Upper lobe of right lung (tissue), 1 donor: ENCODE measurements around the gene WASL. TPM values are rescaled to one million over a fixed set of nuclear protein-coding genes. Genes with fewer than 3 reads are reported as not detected.
A peak's percentile ranks its signal among the peaks of the same experiment; 100 is the strongest.

ENCODE experiments used
- ATAC-seq: fragments of 200-7000 bp; cut with Tn5 transposase; one replicate; pipeline ENCODE4 v1.9.1; 2020; ENCODE audit warnings: mild to moderate bottlenecking, moderate library complexity
- DNase-seq: peaks from one replicate; pipeline ENCODE4 v3.0.0-alpha.2; 2020
- H3K27ac ChIP-seq: fragments of 200-600 bp; one replicate; pipeline ENCODE4 v1.8.0; 2022
- H3K27me3 ChIP-seq: fragments of 200-600 bp; one replicate; pipeline ENCODE4 v1.8.0; 2022; ENCODE audit warnings: mild to moderate bottlenecking
- H3K36me3 ChIP-seq: fragments of 200-600 bp; one replicate; pipeline ENCODE4 v1.8.0; 2022
- H3K4me1 ChIP-seq: fragments of 200-600 bp; one replicate; pipeline ENCODE4 v1.8.0; 2022
- H3K4me3 ChIP-seq: fragments of 200-600 bp; one replicate; pipeline ENCODE4 v1.8.0; 2022; ENCODE audit warnings: mild to moderate bottlenecking
- H3K9me3 ChIP-seq: fragments of 200-600 bp; one replicate; pipeline ENCODE4 v1.8.0; 2022
- CTCF ChIP-seq: fragments of 200-600 bp; IDR thresholded peaks from one replicate; pipeline ENCODE4 v1.8.0; 2022; ENCODE audit warnings: antibody characterized with exemption
- intact Hi-C: fragments of 100-400 bp; cut with DNase I; formaldehyde crosslinking; loops from one replicate; pipeline ENCODE4 v1.11.0; 2022
- total RNA-seq: library from RNA; stranded (reverse); fragmentation: NEBNext Ultra II Directional; extraction: Animal tissue kit (Norgen Biotek cat#: 25700); gene quantifications from one replicate; pipeline ENCODE4 v1.2.1, GENCODE V29; 2021
- donor health status: DM: no; HTN: yes; CAD: no; lungs with severe emphysema.

WASL gene
- total RNA-seq, 1 donor from 2014 or later = 40.0 TPM

- Histone ChIP-seq H3K4me3 (no peak overlapping the region), H3K36me3 (no peaks in the 10 kb centered on the region), H3K27me3 (no peaks in the 10 kb centered on the region), H3K27ac (no peak overlapping the region), H3K4me1 (no peaks in the 10 kb centered on the region), H3K9me3 (no peaks in the 10 kb centered on the region)
- no peak for DNase-seq
- intact Hi-C loops = no loop called here
- no peak for TF ChIP-seq CTCF
- ATAC-seq = no peak
Observed at GRCh38 chr7:123772652-123773051, 23.8 kb upstream of the WASL start.

GRCh38 chr7:123771846-123772245, 23.0 kb upstream of the WASL start:
- no peaks in the 10 kb centered on the region for H3K9me3 ChIP-seq
- no peaks in the 10 kb centered on the region for H3K27me3 ChIP-seq
- no peak for DNase-seq
- H3K36me3 ChIP-seq = no peaks in the 10 kb centered on the region
- no peaks in the 10 kb centered on the region for H3K4me1 ChIP-seq
- no peak for TF ChIP-seq CTCF
- H3K27ac ChIP-seq = no peak overlapping the region
- H3K4me3 ChIP-seq = no peak overlapping the region
- no peak for ATAC-seq
- intact Hi-C loops = no loop called here

- ATAC-seq = no peak
- Histone ChIP-seq H3K4me1 (no peaks in the 10 kb centered on the region), H3K36me3 (no peaks in the 10 kb centered on the region), H3K27ac (no peak overlapping the region), H3K27me3 (no peaks in the 10 kb centered on the region), H3K9me3 (no peaks in the 10 kb centered on the region), H3K4me3 (no peak overlapping the region)
- intact Hi-C loops = no loop called here
- no peak for DNase-seq
- no peak for TF ChIP-seq CTCF
Observed at GRCh38 chr7:123771256-123771655, 22.5 kb upstream of the WASL start.

GRCh38 chr7:123770378-123770777, 21.6 kb upstream of the WASL start:
- no peak for TF ChIP-seq CTCF
- Histone ChIP-seq H3K9me3 (no peaks in the 10 kb centered on the region), H3K27ac (no peak overlapping the region), H3K4me1 (no peaks in the 10 kb centered on the region), H3K36me3 (no peaks in the 10 kb centered on the region), H3K27me3 (no peaks in the 10 kb centered on the region), H3K4me3 (no peak overlapping the region)
- peak; percentile 83 for ATAC-seq
- intact Hi-C loops = no loop called here
- no peak for DNase-seq

GRCh38 chr7:123769371-123769770, 20.6 kb upstream of the WASL start:
- intact Hi-C loops = no loop called here
- ATAC-seq = peak; percentile 94
- H3K4me3 ChIP-seq = no peak overlapping the region

More at GRCh38 chr7:123769371-123769770, 20.6 kb upstream of the WASL start:
- TF ChIP-seq CTCF = no peak
- Histone ChIP-seq H3K9me3 (no peaks in the 10 kb centered on the region), H3K36me3 (no peaks in the 10 kb centered on the region), H3K27ac (no peak overlapping the region), H3K27me3 (no peaks in the 10 kb centered on the region), H3K4me1 (no peaks in the 10 kb centered on the region)
- no peak for DNase-seq
